Panc1 (cell line): ENCODE results near the gene CFAP157. TPM values are rescaled to one million over a fixed set of nuclear protein-coding genes. Genes with fewer than 3 reads are reported as not detected.

Experiments
- ATAC-seq: fragments of 200-7000 bp; cut with Tn5 transposase; 2 replicates; pipeline ENCODE4 v1.9.1; 2020; ENCODE audit warnings: mild to moderate bottlenecking, moderate library complexity
- BruUV-seq: library from RNA; stranded (reverse); fragments of 400-500 nt; replicated peaks from 2 replicates; lab custom pipeline; 2021; lab: Mats Ljungman, UMichigan
- CTCF ChIA-PET: fragments of 300-600 bp; sonication (Branson Sonifier 250); formaldehyde crosslinking; loops from one replicate; lab custom pipeline; 2022; ENCODE audit warnings: antibody characterized with exemption; lab: Charles Lee
- POLR2A ChIA-PET: fragments of 300-600 bp; sonication (Branson Sonifier 250); formaldehyde crosslinking; loops from one replicate; lab custom pipeline; 2022; ENCODE audit warnings: antibody characterized with exemption; lab: Charles Lee
- DNase-seq: peaks from one replicate; pipeline ENCODE4 v3.0.0-alpha.2; 2010; ENCODE audit warnings: low read depth, low spot score
- H3K27ac ChIP-seq: 2 replicates; pipeline ENCODE4 v1.5.1; 2011; ENCODE audit warnings: mild to moderate bottlenecking, low read length, inconsistent platforms
- H3K27me3 ChIP-seq: fragments of 200-500 bp; sonication (Bioruptor generic); 2 replicates; pipeline ENCODE4 v1.6.0; 2014; ENCODE audit warnings: low read length, inconsistent platforms; ENCODE audit not compliant: control insufficient read depth, insufficient read depth
- H3K36me3 ChIP-seq: fragments of 200-500 bp; sonication (Bioruptor generic); 2 replicates; pipeline ENCODE4 v1.5.1; 2014; ENCODE audit warnings: inconsistent platforms, mild to moderate bottlenecking, low read length, moderate library complexity; ENCODE audit not compliant: control insufficient read depth, insufficient read depth
- H3K4me1 ChIP-seq: 2 replicates; pipeline ENCODE4 v1.5.1; 2011; ENCODE audit warnings: inconsistent platforms, mild to moderate bottlenecking, low read length, moderate library complexity; ENCODE audit not compliant: control insufficient read depth, insufficient read depth
- H3K4me3 ChIP-seq, 2 experiments: 2 replicates each; pipeline ENCODE4 v1.5.1; 2011 to 2012; ENCODE audit warnings: low read depth in 2 of 2, low read length in 2 of 2, mild to moderate bottlenecking in 2 of 2, inconsistent platforms in 1 of 2, moderate library complexity in 1 of 2
- H3K9me3 ChIP-seq: fragments of 200-500 bp; sonication (Bioruptor generic); 2 replicates; pipeline ENCODE4 v1.5.1; 2014; ENCODE audit warnings: low read depth, mild to moderate bottlenecking, inconsistent platforms, low read length, moderate library complexity; ENCODE audit not compliant: control insufficient read depth, insufficient read depth
- CTCF ChIP-seq: fragments of 450-650 bp; IDR thresholded peaks from 2 replicates; pipeline ENCODE4 v1.5.1; 2017; ENCODE audit warnings: mild to moderate bottlenecking
- POLR2AphosphoS5 ChIP-seq: IDR thresholded peaks from 2 replicates; pipeline ENCODE4 v1.6.1; 2012; ENCODE audit warnings: mild to moderate bottlenecking, low read depth, low read length, moderate library complexity
- REST ChIP-seq, 2 experiments: IDR thresholded peaks; 2 replicates each; pipeline ENCODE4 v1.6.1; 2011 to 2012; ENCODE audit warnings: low read depth in 2 of 2, control low read depth in 1 of 2, low read length in 1 of 2, mild to moderate bottlenecking in 1 of 2, moderate library complexity in 1 of 2; ENCODE audit not compliant: insufficient read depth in 1 of 2
- SIN3A ChIP-seq: IDR thresholded peaks from 2 replicates; pipeline ENCODE4 v1.6.1; 2012; ENCODE audit warnings: low read depth, mild to moderate bottlenecking, low read length, moderate library complexity, borderline replicate concordance; ENCODE audit not compliant: insufficient read depth
- TCF7L2 ChIP-seq: IDR thresholded peaks from 2 replicates; pipeline ENCODE4 v1.6.1; 2011; ENCODE audit warnings: mild to moderate bottlenecking, low read depth, low read length, inconsistent platforms
- in situ Hi-C: cut with HindIII; loops from 2 replicates; pipeline ENCODE4 v1.10.0; 2016; ENCODE audit warnings: low sequenced_read_pairs, low pct_unique_long_range_greater_than_20kb
- intact Hi-C: fragments of 100-400 bp; cut with micrococcal nuclease; formaldehyde crosslinking; loops from one replicate; pipeline ENCODE4 v1.10.0; 2022; ENCODE audit not compliant: unreplicated experiment
- total RNA-seq: library from RNA; stranded (reverse); gene quantifications from one replicate; pipeline ENCODE4 v1.2.1, GENCODE V29; 2021; ENCODE audit not compliant: unreplicated experiment

The CFAP157 gene
- total RNA-seq, 1 experiment from 2014 or later, result not detected

- Histone ChIP-seq H3K36me3 (no peaks in the 10 kb centered on the region), H3K4me1 (no peaks in the 10 kb centered on the region), H3K27ac (no peak overlapping the region), H3K9me3 (no peaks in the 10 kb centered on the region), H3K27me3 (no peaks in the 10 kb centered on the region), H3K4me3 (no peak overlapping the region)
- ChIA-PET POLR2A (no interaction called here), CTCF (no interaction called here)
- intact Hi-C loops, result no loop called here
- BruUV-seq, result no TSS peak
- ATAC-seq (no peak), DNase-seq (no peak)
- in situ Hi-C loops, result no loop called here
- no peak for TF ChIP-seq TCF7L2
- TF ChIP-seq POLR2AphosphoS5, result no peak
- TF ChIP-seq CTCF, result no peak
- no peak for TF ChIP-seq REST (IDR thresholded peaks at IDR 0.05; ENCODE audit: insufficient read depth in 1 of 2, low read depth in 2 of 2, low read length in 1 of 2)
- no peak for TF ChIP-seq SIN3A
Observed at GRCh38 chr9:127690735-127691134, 16.1 kb upstream of the CFAP157 start.

GRCh38 chr9:127692071-127692470 is 14.7 kb upstream of the CFAP157 start:
- no peaks in the 10 kb centered on the region for H3K9me3 ChIP-seq
- no peak for DNase-seq
- no peak for TF ChIP-seq POLR2AphosphoS5
- TF ChIP-seq CTCF, result no peak
- no peak for TF ChIP-seq SIN3A
- TF ChIP-seq TCF7L2, result no peak
- no peak for TF ChIP-seq REST (IDR thresholded peaks at IDR 0.05; ENCODE audit: insufficient read depth in 1 of 2, low read depth in 2 of 2, low read length in 1 of 2)
- intact Hi-C loops (no loop called here), in situ Hi-C loops (no loop called here)
- no peaks in the 10 kb centered on the region for H3K4me1 ChIP-seq
- H3K4me3 ChIP-seq, result no peak overlapping the region
- H3K36me3 ChIP-seq, result no peaks in the 10 kb centered on the region
- ATAC-seq, result no peak
- POLR2A ChIA-PET, result interaction anchor here (0.7 kb wide), 1 partner anchor 20 kb away, joined by 6 read pairs; no protein-coding TSS in a partner anchor
- CTCF ChIA-PET, result no interaction called here
- H3K27me3 ChIP-seq, result no peaks in the 10 kb centered on the region
- BruUV-seq, result no TSS peak
- H3K27ac ChIP-seq, result no peak overlapping the region
